PFSK-1 (cell line): ENCODE measurements around the gene STAG3.

Experiments
- FOXP2 ChIP-seq: optimal IDR thresholded peaks from 2 replicates; pipeline ENCODE3; 2011; ENCODE audit warnings: borderline replicate concordance, control low read depth, inconsistent platforms; ENCODE audit not compliant: insufficient read depth; ENCODE audit errors: extremely low read length, extremely low read depth
- POLR2AphosphoS5 ChIP-seq: IDR thresholded peaks from 2 replicates; pipeline ENCODE4 v1.6.1; 2012; ENCODE audit warnings: low read depth, mild to moderate bottlenecking, control low read depth, low read length, moderate library complexity
- REST ChIP-seq, 2 experiments: IDR thresholded peaks; 2 replicates each; pipeline versions ENCODE4 v1.6.1 to v1.8.0; 2011 to 2012; ENCODE audit warnings: low read depth in 2 of 2, low read length in 2 of 2, control low read depth in 1 of 2, inconsistent platforms in 1 of 2, mild to moderate bottlenecking in 1 of 2, moderate library complexity in 1 of 2; ENCODE audit not compliant: insufficient read depth in 1 of 2
- SIN3A ChIP-seq: IDR thresholded peaks from 2 replicates; pipeline ENCODE4 v1.6.1; 2012; ENCODE audit warnings: mild to moderate bottlenecking, low read length, moderate library complexity, borderline replicate concordance; ENCODE audit not compliant: insufficient read depth
- TAF1 ChIP-seq: IDR thresholded peaks from 2 replicates; pipeline ENCODE4 v1.6.1; 2012; ENCODE audit warnings: low read length, control low read depth, borderline replicate concordance; ENCODE audit not compliant: insufficient read depth

STAG3 gene

GRCh38 chr7:100163006-100163531 is 14.6 kb upstream of the STAG3 start:
- TF ChIP-seq REST (IDR thresholded peaks at IDR 0.05; ENCODE audit: insufficient read depth in 1 of 2, low read depth in 2 of 2, low read length in 2 of 2), result no peak
- no peak for TF ChIP-seq TAF1
- TF ChIP-seq POLR2AphosphoS5, result no peak
- no peak for TF ChIP-seq SIN3A
- TF ChIP-seq FOXP2, result no peak

GRCh38 chr7:100163871-100164270 is 13.8 kb upstream of the STAG3 start:
- TF ChIP-seq FOXP2, result no peak
- no peak for TF ChIP-seq POLR2AphosphoS5
- TF ChIP-seq TAF1, result no peak
- no peak for TF ChIP-seq REST (IDR thresholded peaks at IDR 0.05; ENCODE audit: insufficient read depth in 1 of 2, low read depth in 2 of 2, low read length in 2 of 2)
- TF ChIP-seq SIN3A, result no peak

GRCh38 chr7:100166317-100166940 is 11.3 kb upstream of the STAG3 start:
- TF ChIP-seq POLR2AphosphoS5 (no peak), FOXP2 (no peak), TAF1 (no peak), SIN3A (no peak), REST (IDR thresholded peaks at IDR 0.05; ENCODE audit: insufficient read depth in 1 of 2, low read depth in 2 of 2, low read length in 2 of 2) (no peak)

- TF ChIP-seq POLR2AphosphoS5 (no peak), SIN3A (no peak), REST (IDR thresholded peaks at IDR 0.05; ENCODE audit: insufficient read depth in 1 of 2, low read depth in 2 of 2, low read length in 2 of 2) (no peak)
These were observed 10.5 kb upstream of the STAG3 start for GRCh38 chr7:100166970-100167911.
